ENCODE data around the gene TRIM25. TPM values are rescaled to one million over a fixed set of nuclear protein-coding genes. Genes with fewer than 3 reads are reported as not detected.
A peak's percentile ranks its signal among the peaks of the same experiment; 100 is the strongest.

TRIM25 gene
- total RNA-seq, 1 experiment from 2014 or later, result 17.0 TPM

DNA sequence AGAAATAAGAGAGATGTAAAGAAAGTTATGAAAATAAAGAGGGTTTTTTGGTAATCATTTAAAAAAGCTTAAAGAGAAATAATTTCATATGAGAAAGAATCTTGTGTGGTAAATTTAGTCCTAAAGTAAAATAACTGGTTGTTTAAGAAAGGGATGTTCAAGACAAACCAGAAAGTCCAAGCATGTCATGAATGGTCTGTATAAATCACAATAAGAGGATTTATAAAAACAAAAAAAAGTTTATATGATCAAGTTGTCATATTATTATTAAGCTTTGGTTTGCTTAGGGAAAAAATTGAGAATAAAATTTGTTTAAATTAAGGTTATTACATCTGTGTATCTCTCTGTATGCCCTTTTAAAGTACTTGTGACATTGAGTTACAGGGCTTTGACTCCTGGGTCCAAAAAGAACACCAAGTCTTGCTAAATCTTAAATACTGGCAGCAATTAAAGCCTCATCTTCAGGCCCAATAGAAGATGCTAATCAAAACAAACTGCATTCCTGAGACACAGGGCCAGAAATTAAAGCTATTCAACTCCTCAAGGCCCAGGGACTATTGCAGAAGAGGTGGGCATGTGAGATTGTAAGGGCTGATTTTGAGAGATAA is 15.6 kb upstream of the TRIM25 start:
- DNase-seq (ENCODE audit: low read depth), result peak; percentile 50
- in situ Hi-C loops (cut with HindIII; ENCODE audit: low pct_unique_long_range_greater_than_20kb, low sequenced_read_pairs), result no loop called here

GRCh38 chr17:56928586-56928985 is 14.7 kb upstream of the TRIM25 start:
- in situ Hi-C loops (cut with HindIII; ENCODE audit: low pct_unique_long_range_greater_than_20kb, low sequenced_read_pairs), result no loop called here

GRCh38 chr17:56926704-56927103 is 12.9 kb upstream of the TRIM25 start:
- in situ Hi-C loops (cut with HindIII; ENCODE audit: low pct_unique_long_range_greater_than_20kb, low sequenced_read_pairs), result no loop called here

More at GRCh38 chr17:56928586-56928985, 14.7 kb upstream of the TRIM25 start:
- no peak for DNase-seq (ENCODE audit: low read depth)

GRCh38 chr17:56926270-56926669 is 12.4 kb upstream of the TRIM25 start:
- DNase-seq (ENCODE audit: low read depth), result no peak
- in situ Hi-C loops (cut with HindIII; ENCODE audit: low pct_unique_long_range_greater_than_20kb, low sequenced_read_pairs), result no loop called here

More at GRCh38 chr17:56926704-56927103, 12.9 kb upstream of the TRIM25 start:
- no peak for DNase-seq (ENCODE audit: low read depth)

DNA sequence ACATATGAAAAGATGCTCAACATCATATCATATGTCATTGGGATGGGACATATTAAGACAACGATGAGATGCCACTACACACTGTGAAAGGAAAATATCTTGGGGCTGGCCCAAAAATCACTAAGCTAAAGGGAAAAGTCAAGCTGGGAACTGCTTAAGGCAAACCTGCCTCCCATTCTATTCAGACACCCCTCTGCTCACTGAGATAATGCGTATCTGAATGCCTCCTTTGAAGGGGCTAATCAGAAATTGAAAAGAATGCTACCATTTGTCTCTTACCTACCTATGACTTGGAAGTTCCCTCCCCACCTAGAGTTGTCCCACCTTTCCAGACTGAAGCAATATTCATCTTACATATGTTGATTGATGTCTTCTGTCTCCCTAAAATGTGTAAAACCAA is 11.2 kb upstream of the TRIM25 start:
- in situ Hi-C loops (cut with HindIII; ENCODE audit: low pct_unique_long_range_greater_than_20kb, low sequenced_read_pairs), result no loop called here
- DNase-seq (ENCODE audit: low read depth), result no peak

- in situ Hi-C loops (cut with HindIII; ENCODE audit: low pct_unique_long_range_greater_than_20kb, low sequenced_read_pairs), result no loop called here
Measured at GRCh38 chr17:56919717-56920116, 5.9 kb upstream of the TRIM25 start.

GRCh38 chr17:56918916-56919315 is 5.1 kb upstream of the TRIM25 start:
- DNase-seq (ENCODE audit: low read depth), result no peak
- in situ Hi-C loops (cut with HindIII; ENCODE audit: low pct_unique_long_range_greater_than_20kb, low sequenced_read_pairs), result no loop called here

More at GRCh38 chr17:56919717-56920116, 5.9 kb upstream of the TRIM25 start:
- no peak for DNase-seq (ENCODE audit: low read depth)

DNA sequence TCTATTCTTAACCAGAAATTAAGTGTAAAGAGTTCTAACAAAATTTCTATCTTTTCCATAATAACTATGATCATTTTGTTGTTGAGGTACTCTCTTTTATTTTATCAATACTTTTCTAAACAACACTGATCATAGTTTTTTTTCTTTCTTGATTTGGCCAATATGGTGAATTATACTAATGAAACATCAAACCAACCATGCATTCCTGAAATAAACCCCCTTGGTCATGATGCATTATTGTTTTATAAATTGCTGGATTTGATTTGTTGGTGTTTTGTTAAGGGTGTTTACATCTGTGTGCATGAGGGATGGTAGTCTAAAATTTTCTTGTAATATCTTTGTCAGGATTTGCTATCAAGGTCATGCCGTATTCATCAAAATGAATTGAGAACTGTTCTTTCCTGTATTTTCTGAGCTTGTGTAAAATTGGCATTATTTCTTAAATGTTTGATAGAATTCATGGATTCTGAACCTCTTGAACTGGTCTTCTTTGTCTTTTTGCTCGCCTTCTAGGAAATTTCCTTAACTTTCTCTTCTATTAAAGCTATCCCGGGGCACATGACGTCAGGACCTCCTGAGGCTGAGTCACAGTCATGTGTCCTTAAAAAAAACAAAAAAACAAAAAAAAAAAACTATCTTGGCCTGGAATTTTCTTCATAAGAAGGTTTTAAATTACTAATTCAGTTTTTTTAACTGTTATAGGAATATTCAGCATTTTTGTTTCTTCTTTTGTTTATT is 3.9 kb upstream of the TRIM25 start:
- in situ Hi-C loops (cut with HindIII; ENCODE audit: low pct_unique_long_range_greater_than_20kb, low sequenced_read_pairs), result no loop called here

DNA sequence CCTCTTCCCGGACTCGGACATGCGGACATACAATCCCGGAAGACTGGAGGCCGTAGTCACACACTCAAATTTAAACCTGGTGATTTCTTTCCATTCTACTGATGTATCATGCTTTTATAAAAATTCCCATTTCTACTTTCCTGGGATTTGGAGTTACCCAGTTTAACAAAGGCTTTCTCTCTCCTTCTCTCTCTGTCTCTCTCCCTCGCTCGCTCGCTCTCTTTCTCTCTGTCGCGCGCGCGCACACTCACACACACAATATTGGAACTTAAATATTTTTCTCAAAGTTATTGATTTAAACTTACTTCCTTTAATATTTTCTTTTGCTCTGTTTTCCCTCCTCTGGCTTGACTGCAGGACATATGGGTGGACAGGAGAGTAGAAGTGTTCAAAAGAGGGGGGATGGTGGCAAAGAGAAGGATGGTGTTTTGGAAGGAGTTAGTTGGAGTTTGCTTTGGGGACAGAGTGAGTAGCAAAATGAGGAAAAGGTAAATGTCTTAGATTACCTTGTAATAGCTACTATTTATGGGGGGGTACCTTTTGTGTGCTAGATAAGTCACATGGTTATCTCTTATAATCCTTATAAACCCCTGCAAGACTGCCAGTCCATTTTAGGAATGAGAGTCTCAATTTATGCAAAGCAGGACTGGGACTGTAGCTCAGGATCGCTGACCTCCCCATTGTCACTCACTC is 878 bp upstream of the TRIM25 start:
- in situ Hi-C loops (cut with HindIII; ENCODE audit: low pct_unique_long_range_greater_than_20kb, low sequenced_read_pairs), result no loop called here
- no peak for DNase-seq (ENCODE audit: low read depth)

More for the DNA sequence above, 3.9 kb upstream of the TRIM25 start:
- DNase-seq (ENCODE audit: low read depth), result peak; percentile 63

DNA sequence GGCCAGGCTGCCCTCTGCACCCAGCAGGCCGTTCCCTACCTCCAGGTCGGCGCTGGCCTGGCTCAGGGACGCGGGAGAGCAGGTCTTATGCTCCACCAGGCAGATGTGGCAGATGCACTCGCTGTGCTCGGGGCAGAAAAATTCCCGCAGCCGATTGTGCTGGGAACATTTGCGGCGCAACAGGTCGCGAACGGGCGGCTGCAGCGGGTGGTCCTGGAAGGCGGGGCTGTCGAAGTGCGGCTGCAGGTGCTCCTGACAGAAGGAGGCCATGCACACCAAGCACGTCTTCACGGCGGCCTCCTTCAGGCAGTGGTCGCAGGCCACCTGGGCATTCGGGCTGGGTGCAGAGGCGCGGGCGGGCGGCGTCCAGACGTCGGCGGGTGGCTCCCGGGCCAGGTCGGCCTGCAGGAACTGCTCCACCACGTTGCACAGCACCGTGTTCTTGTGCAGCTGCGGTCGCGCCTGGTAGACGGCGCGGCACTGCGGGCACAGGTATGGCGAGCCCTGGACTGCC is 439 bp downstream of the TRIM25 start:
- no peak for DNase-seq (ENCODE audit: low read depth)
- in situ Hi-C loops (cut with HindIII; ENCODE audit: low pct_unique_long_range_greater_than_20kb, low sequenced_read_pairs), result no loop called here

- in situ Hi-C loops (cut with HindIII; ENCODE audit: low pct_unique_long_range_greater_than_20kb, low sequenced_read_pairs), result no loop called here
- DNase-seq (ENCODE audit: low read depth), result no peak
Measured at GRCh38 chr17:56913000-56913311, 893 bp downstream of the TRIM25 start.

GRCh38 chr17:56912105-56912999 is 1.5 kb downstream of the TRIM25 start:
- no peak for DNase-seq (ENCODE audit: low read depth)
- in situ Hi-C loops (cut with HindIII; ENCODE audit: low pct_unique_long_range_greater_than_20kb, low sequenced_read_pairs), result no loop called here

- in situ Hi-C loops (cut with HindIII; ENCODE audit: low pct_unique_long_range_greater_than_20kb, low sequenced_read_pairs), result no loop called here
- no peak for DNase-seq (ENCODE audit: low read depth)
Measured at GRCh38 chr17:56910509-56911235, 3.2 kb downstream of the TRIM25 start.

DNA sequence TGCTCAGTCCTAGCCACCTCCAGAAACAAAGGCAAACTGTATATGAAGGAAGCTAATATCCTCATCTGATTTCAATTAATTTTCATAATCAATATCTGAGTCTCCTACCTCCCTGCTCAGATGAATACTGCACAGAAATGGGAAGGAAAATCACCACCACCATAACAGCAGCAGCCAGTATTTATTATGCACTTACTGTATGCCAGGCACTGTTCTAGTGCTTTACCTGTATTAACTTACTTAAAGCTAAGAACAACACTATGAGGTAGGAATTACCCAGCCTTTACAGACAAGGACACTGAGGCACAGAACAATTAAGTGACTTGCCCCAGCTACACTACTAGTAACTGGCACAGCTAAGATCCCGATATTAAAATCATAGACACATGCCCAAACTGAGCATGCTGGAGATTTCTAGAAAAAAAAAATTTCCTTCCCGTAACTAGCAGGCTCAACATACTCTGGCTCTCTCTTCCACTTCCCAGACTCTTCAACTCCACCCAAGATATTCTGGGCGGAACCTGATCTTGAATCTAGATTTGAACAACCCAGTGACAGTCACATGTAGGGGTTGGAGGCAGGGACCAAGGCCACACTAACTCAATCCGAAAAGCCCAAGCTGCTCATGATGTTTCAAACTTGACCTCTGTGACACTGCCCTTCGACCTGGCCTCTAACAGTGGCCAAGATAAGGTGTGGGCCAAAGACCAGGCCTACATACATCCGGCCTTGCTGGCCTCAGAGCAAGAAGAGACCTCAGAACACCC is 3.9 kb downstream of the TRIM25 start:
- DNase-seq (ENCODE audit: low read depth), result no peak
- in situ Hi-C loops (cut with HindIII; ENCODE audit: low pct_unique_long_range_greater_than_20kb, low sequenced_read_pairs), result no loop called here

DNA sequence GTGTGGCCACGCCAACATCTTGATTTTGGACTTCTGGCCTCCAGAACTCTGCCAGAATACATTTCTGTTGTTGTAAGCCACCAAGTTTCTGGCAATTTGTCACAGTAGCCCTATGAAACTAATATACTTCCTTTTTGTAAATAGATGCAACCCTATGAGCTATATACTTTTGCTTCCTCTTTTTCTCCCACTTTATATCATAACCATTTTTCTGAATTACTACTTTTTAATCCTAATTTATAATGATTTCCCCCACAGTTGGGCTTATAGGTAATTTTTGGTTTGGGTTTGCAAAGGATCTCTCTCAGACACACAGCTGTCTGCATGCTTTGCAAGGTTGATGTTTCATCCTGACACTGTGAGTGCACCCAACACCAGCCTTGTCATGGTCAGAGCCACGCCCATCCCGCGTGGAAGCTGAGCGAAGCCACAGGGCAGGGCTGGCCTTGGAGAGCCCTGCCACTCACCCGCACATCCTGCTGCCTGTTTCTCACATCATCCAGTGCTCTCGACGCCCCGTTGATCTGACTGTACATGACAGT is 5.8 kb downstream of the TRIM25 start:
- peak; percentile 45 for DNase-seq (ENCODE audit: low read depth)
- in situ Hi-C loops (cut with HindIII; ENCODE audit: low pct_unique_long_range_greater_than_20kb, low sequenced_read_pairs), result no loop called here

DNA sequence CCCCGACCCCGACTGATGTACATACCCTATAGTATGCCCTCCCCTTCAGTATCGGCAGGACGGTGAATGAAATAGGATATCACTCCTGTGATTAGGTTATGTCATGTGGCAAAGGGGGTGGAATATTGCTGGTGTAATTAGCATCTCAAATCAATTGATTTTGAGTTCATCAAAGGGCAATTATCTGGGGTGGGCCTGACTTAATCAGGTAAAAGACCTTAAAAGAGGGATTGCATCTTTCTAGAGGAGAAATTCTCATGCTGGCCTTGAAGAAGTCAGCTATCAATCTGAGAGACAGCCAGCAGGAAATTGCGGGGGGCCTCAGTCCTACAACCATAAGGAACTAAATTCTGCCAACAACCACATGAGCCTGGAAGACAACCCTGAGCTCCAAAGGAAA is 10.3 kb downstream of the TRIM25 start:
- in situ Hi-C loops (cut with HindIII; ENCODE audit: low pct_unique_long_range_greater_than_20kb, low sequenced_read_pairs), result no loop called here

GRCh38 chr17:56902348-56902747 is 11.5 kb downstream of the TRIM25 start:
- peak; percentile 66 for DNase-seq (ENCODE audit: low read depth)
- in situ Hi-C loops (cut with HindIII; ENCODE audit: low pct_unique_long_range_greater_than_20kb, low sequenced_read_pairs), result no loop called here

More for the DNA sequence above, 10.3 kb downstream of the TRIM25 start:
- no peak for DNase-seq (ENCODE audit: low read depth)
